Keratinocyte (primary cell): ENCODE results near the gene SLX1B.
"Not testable (repeated sequence)": the region's sequence is repeated elsewhere in the genome, so short reads cannot be mapped to it uniquely, and the experiment has no call there.

Experiments used
- CTCF ChIP-seq, 3 experiments: IDR thresholded peaks in 1 of 3; conservative IDR thresholded peaks in 1 of 3; optimal IDR thresholded peaks in 1 of 3; 2 replicates in 2 of 3; 3 replicates in 1 of 3; pipeline versions ENCODE3 to v1.5.1; 2011; ENCODE audit warnings: low read length in 3 of 3, mild to moderate bottlenecking in 3 of 3, moderate library complexity in 2 of 3, control low read depth in 1 of 3, inconsistent platforms in 1 of 3; ENCODE audit not compliant: insufficient read depth in 2 of 3; ENCODE audit errors: extremely low read depth in 1 of 3
- EZH2 ChIP-seq: IDR thresholded peaks from one replicate; pipeline ENCODE4 v1.6.1; 2012; ENCODE audit warnings: inconsistent platforms, mild to moderate bottlenecking, low read length, moderate library complexity

GRCh38 chr16:29460647-29461030 lies 6.3 kb downstream of the SLX1B start:
- not testable (repeated sequence) for TF ChIP-seq CTCF (optimal IDR thresholded peaks at IDR 0.05 in 1 of 3, IDR thresholded peaks at IDR 0.05 in 1 of 3, conservative IDR thresholded peaks at IDR 0.05 in 1 of 3; ENCODE audit: extremely low read depth in 1 of 3, insufficient read depth in 2 of 3, low read length in 3 of 3); EZH2
